Gastrocnemius medialis (tissue), 4 donors: ENCODE results near the gene MSANTD2.

Source experiments
- CTCF ChIP-seq, 5 experiments: fragments of 450-650 bp in 3 of 5; fragments of 200-600 bp in 2 of 5; sonication (generic) in 2 of 5; IDR thresholded peaks in 4 of 5; conservative IDR thresholded peaks in 1 of 5; 1 replicate in 4 of 5; 2 replicates in 1 of 5; pipeline ENCODE4 v1.5.1; 2016 to 2019; ENCODE audit warnings: antibody characterized with exemption in 5 of 5, mild to moderate bottlenecking in 3 of 5, moderate library complexity in 3 of 5
- POLR2A ChIP-seq, 2 donors: fragments of 450-650 bp; IDR thresholded peaks; one replicate each; pipeline ENCODE4 v1.6.1; 2017; ENCODE audit warnings: antibody characterized with exemption in 2 of 2, mild to moderate bottlenecking in 2 of 2, moderate library complexity in 2 of 2

GRCh38 chr11:124748481-124749343, 51.5 kb downstream of the MSANTD2 start:
- TF ChIP-seq CTCF (IDR thresholded peaks at IDR 0.05 in 4 of 5, conservative IDR thresholded peaks at IDR 0.05 in 1 of 5) (no peak), POLR2A (IDR thresholded peaks at IDR 0.05) (no peak)
